MCF 10A (cell line): ENCODE measurements around the gene ABCA13. TPM values are rescaled to one million over a fixed set of nuclear protein-coding genes. Genes with fewer than 3 reads are reported as not detected.

Source experiments
- BruUV-seq: library from RNA; stranded (reverse); fragments of 400-500 nt; replicated peaks from 2 replicates; lab custom pipeline; 2021; lab: Mats Ljungman, UMichigan
- CTCF ChIA-PET: fragments of 300-600 bp; sonication (Branson Sonifier 250); formaldehyde crosslinking; extraction: SDS; loops from one replicate; lab custom pipeline; 2021; ENCODE audit warnings: antibody characterized with exemption, inconsistent platforms; lab: Yijun Ruan, JAX
- POLR2A ChIA-PET: fragments of 300-600, 350-650 bp; sonication (Branson Sonifier 250); formaldehyde crosslinking; extraction: SDS; loops from one replicate; lab custom pipeline; 2020; ENCODE audit warnings: antibody characterized with exemption, inconsistent platforms; lab: Yijun Ruan, JAX
- DNase-seq: peaks from one replicate; pipeline ENCODE4 v3.0.0-alpha.2; 2018; ENCODE audit not compliant: unreplicated experiment
- H3K27ac Mint-ChIP-seq: one replicate; pipeline ENCODE4 v1.8.0; 2022; ENCODE audit warnings: mild to moderate bottlenecking, low read depth, mixed read lengths; ENCODE audit not compliant: unreplicated experiment
- H3K27me3 Mint-ChIP-seq: one replicate; pipeline ENCODE4 v1.8.0; 2022; ENCODE audit warnings: mixed read lengths; ENCODE audit not compliant: insufficient read depth, unreplicated experiment
- H3K36me3 Mint-ChIP-seq: one replicate; pipeline ENCODE4 v1.8.0; 2022; ENCODE audit warnings: mild to moderate bottlenecking, moderate library complexity, mixed read lengths; ENCODE audit not compliant: insufficient read depth, unreplicated experiment
- H3K4me1 Mint-ChIP-seq: one replicate; pipeline ENCODE4 v1.8.0; 2022; ENCODE audit warnings: mixed read lengths; ENCODE audit not compliant: insufficient read depth, unreplicated experiment
- H3K4me3 Mint-ChIP-seq: one replicate; pipeline ENCODE4 v1.8.0; 2022; ENCODE audit warnings: mild to moderate bottlenecking, moderate library complexity, mixed read lengths; ENCODE audit not compliant: unreplicated experiment
- H3K9me3 Mint-ChIP-seq: one replicate; pipeline ENCODE4 v1.8.0; 2022; ENCODE audit warnings: mixed read lengths; ENCODE audit not compliant: unreplicated experiment
- intact Hi-C: fragments of 100-400 bp; cut with micrococcal nuclease; formaldehyde crosslinking; loops from 2 replicates; pipeline ENCODE4 v1.14.1; 2022
- total RNA-seq: library from RNA; stranded (reverse); gene quantifications from 2 replicates; pipeline ENCODE4 v1.2.3, GENCODE V29; 2022
- TF ChIP-seq, protein P1 (sequence below): fragments of 200-600 bp; IDR thresholded peaks from one replicate; pipeline ENCODE4 v1.8.0; 2022; ENCODE audit warnings: antibody characterized with exemption, mild to moderate bottlenecking; ENCODE audit not compliant: unreplicated experiment

Gene ABCA13
- total RNA-seq, 1 experiment from 2014 or later = 0.30 TPM

- Mint-ChIP-seq H3K9me3 (no peaks in the 10 kb centered on the region), H3K27me3 (no peaks in the 10 kb centered on the region), H3K27ac (no peak overlapping the region), H3K36me3 (no peaks in the 10 kb centered on the region), H3K4me1 (peaks cover 13% of the 10 kb centered on the region), H3K4me3 (no peak overlapping the region)
- intact Hi-C loops = no loop called here
- POLR2A ChIA-PET = no interaction called here
- BruUV-seq = no TSS peak
- CTCF ChIA-PET = interaction anchor here (0.6 kb wide), 1 partner anchor 268 kb away, joined by 3 read pairs; no protein-coding TSS in a partner anchor
- DNase-seq = no peak
- TF ChIP-seq, protein P1, sequence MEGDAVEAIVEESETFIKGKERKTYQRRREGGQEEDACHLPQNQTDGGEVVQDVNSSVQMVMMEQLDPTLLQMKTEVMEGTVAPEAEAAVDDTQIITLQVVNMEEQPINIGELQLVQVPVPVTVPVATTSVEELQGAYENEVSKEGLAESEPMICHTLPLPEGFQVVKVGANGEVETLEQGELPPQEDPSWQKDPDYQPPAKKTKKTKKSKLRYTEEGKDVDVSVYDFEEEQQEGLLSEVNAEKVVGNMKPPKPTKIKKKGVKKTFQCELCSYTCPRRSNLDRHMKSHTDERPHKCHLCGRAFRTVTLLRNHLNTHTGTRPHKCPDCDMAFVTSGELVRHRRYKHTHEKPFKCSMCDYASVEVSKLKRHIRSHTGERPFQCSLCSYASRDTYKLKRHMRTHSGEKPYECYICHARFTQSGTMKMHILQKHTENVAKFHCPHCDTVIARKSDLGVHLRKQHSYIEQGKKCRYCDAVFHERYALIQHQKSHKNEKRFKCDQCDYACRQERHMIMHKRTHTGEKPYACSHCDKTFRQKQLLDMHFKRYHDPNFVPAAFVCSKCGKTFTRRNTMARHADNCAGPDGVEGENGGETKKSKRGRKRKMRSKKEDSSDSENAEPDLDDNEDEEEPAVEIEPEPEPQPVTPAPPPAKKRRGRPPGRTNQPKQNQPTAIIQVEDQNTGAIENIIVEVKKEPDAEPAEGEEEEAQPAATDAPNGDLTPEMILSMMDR = no peak
These were observed 2.6 kb downstream of the ABCA13 start for GRCh38 chr7:48173756-48174382.

- intact Hi-C loops = no loop called here
- ChIA-PET CTCF (interaction anchor here (1.0 to 1.6 kb wide), 2 partner anchors 20 to 65 kb away, joined by 3 to 4 read pairs; no protein-coding TSS in a partner anchor), POLR2A (no interaction called here)
- TF ChIP-seq, protein P1 = no peak
- DNase-seq = no peak
- Mint-ChIP-seq H3K9me3 (no peaks in the 10 kb centered on the region), H3K27me3 (no peaks in the 10 kb centered on the region), H3K4me1 (peaks cover 13% of the 10 kb centered on the region), H3K36me3 (no peaks in the 10 kb centered on the region), H3K27ac (no peak overlapping the region), H3K4me3 (no peak overlapping the region)
- BruUV-seq = no TSS peak
These were observed 3.8 kb downstream of the ABCA13 start for GRCh38 chr7:48175019-48175418.

DNA sequence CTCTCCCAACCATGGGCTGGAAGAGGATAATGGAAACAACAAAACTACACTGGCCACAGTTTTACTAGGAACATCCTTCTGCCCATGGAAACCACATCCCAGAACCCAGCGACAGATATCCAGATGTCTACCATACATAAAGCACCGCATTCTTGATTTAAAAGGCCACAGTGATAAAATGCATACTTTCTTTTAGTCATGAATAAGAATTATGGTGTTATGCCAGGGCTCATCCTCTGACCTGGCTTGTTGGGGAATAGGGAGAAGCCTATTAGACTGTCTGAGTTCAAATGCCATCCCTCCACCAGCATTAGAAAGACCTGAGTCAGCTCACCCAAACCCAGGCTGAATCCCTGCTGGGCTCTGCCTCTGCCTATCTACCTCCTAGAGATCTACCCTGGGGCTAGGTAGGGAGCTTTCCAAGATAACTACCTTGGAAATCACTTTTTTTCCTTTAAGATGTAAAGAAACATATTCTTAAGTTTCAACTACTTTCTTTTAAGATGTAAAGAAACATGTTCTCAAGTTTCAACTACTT is 5.2 kb downstream of the ABCA13 start:
- CTCF ChIA-PET = interaction anchor here (0.7 kb wide), 1 partner anchor 21 kb away, joined by 3 read pairs; no protein-coding TSS in a partner anchor
- intact Hi-C loops = no loop called here
- BruUV-seq = no TSS peak
- Mint-ChIP-seq H3K27me3 (no peaks in the 10 kb centered on the region), H3K4me1 (peaks cover 10% of the 10 kb centered on the region), H3K9me3 (no peaks in the 10 kb centered on the region), H3K27ac (no peak overlapping the region), H3K36me3 (no peaks in the 10 kb centered on the region), H3K4me3 (no peak overlapping the region)
- TF ChIP-seq, protein P1 = no peak
- no peak for DNase-seq
- POLR2A ChIA-PET = no interaction called here

- ChIA-PET CTCF (interaction anchor here (0.7 kb wide), 1 partner anchor 22 kb away, joined by 3 read pairs; no protein-coding TSS in a partner anchor), POLR2A (no interaction called here)
- H3K27ac Mint-ChIP-seq = no peak overlapping the region
- intact Hi-C loops = no loop called here
- BruUV-seq = no TSS peak
- peaks cover 8% of the 10 kb centered on the region for H3K4me1 Mint-ChIP-seq
- H3K27me3 Mint-ChIP-seq = no peaks in the 10 kb centered on the region
- no peaks in the 10 kb centered on the region for H3K9me3 Mint-ChIP-seq
- TF ChIP-seq, protein P1 = no peak
- H3K36me3 Mint-ChIP-seq = no peaks in the 10 kb centered on the region
- H3K4me3 Mint-ChIP-seq = no peak overlapping the region
- DNase-seq = no peak
These were observed 6.0 kb downstream of the ABCA13 start for GRCh38 chr7:48177271-48177670.
